Activated T-cell treated with anti-CD3 and anti-CD28 coated beads for 48 hours (primary cell): ENCODE results near the gene SLC29A4.
A peak's percentile ranks its signal among the peaks of the same experiment; 100 is the strongest.
"Not testable (repeated sequence)": the region's sequence is repeated elsewhere in the genome, so short reads cannot be mapped to it uniquely, and the experiment has no call there.

Source experiments
- DNase-seq: peaks from one replicate; pipeline ENCODE4 v3.0.0-alpha.2; 2020; ENCODE audit warnings: low read depth

Gene SLC29A4

DNA sequence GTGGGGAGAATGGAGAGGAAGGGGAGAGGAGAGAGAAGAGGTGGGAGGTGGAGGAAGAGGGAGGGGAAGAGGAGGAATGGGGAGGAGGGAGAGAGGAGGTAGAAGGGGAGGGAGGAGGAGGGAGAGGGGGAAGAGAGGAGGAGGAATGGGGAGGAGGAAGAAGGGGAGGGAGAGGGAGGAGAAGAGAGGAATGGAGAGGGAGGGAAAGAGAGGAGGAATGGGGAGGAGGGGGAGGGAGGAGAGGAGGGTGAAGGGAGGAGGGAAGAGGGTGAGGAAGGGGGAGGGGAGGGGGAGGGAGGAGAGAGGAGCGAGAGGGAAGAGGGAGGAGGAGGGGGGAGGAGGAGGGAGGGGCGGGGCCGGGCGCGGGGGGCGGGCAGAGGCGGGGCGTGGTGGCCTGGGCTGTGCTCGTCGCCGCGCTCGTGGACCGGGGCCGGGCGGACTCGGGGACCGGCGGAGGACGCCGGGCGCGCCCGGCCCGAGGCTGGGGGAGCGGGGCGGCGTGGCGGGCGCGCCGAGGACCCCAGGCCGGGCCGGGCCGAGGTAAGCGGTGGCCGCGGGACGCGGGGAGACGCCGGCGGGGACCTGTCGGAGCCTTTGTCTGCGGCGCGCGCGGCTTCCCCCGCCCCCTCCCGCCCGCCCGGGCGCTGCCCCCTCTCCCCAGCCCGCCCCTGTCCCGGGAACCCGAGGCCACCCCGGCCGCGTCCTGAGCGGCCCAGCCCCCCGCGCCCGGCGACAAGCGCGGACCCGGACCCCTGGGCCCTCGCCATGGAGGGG is at the start of gene SLC29A4:
TSS of gene SLC29A4 (plus strand) at position 401 of the 774 bp plus-strand sequence. CDS start 4,874 bp downstream, outside the sequence.
- DNase-seq, result peak; percentile 18

- DNase-seq, result no peak
Measured at GRCh38 chr7:5234852-5235831, 47.6 kb upstream of the SLC29A4 start.

DNA sequence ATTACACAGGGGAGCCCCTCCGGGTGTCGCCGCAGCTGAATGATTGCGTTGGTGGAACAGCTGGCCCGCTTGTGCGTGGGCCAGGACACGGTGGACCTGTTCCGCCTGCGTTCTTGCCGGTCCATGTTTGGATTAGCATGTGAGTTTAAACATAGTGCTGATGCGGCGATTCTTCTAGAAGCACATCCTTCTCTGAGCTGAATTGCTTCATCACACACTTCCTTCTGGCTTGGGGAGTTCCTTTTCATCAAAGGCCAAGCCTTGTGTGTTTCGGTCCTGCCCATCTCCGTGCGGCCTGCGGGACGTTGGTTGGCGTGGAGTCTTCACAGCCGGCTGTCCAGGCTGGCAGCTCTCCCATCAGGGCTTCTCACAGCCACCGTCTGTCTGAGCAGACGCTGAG is 45.5 kb upstream of the SLC29A4 start:
- no peak for DNase-seq

- DNase-seq, result no peak
Measured at GRCh38 chr7:5238500-5238899, 44.2 kb upstream of the SLC29A4 start.

DNA sequence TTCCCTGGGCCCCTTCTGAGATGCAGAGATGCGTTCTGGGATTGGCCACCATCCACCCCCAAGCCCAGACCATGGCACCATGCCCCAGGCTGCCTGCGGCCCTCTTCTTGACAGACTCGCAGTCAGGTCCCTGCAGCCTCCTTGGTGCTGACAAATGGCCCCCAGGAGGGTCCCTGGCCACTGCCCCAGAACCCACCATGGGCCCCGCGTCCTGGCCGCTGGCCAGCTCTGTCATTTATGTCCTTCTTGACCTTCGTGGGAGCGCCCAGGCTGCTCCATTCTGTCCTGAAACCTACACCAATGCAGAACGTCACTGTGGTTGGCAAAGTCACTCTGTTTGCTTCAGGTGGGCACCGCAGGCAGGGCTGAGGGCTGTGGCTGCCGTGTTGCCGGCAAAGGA is 39.5 kb upstream of the SLC29A4 start:
- DNase-seq, result no peak

DNA sequence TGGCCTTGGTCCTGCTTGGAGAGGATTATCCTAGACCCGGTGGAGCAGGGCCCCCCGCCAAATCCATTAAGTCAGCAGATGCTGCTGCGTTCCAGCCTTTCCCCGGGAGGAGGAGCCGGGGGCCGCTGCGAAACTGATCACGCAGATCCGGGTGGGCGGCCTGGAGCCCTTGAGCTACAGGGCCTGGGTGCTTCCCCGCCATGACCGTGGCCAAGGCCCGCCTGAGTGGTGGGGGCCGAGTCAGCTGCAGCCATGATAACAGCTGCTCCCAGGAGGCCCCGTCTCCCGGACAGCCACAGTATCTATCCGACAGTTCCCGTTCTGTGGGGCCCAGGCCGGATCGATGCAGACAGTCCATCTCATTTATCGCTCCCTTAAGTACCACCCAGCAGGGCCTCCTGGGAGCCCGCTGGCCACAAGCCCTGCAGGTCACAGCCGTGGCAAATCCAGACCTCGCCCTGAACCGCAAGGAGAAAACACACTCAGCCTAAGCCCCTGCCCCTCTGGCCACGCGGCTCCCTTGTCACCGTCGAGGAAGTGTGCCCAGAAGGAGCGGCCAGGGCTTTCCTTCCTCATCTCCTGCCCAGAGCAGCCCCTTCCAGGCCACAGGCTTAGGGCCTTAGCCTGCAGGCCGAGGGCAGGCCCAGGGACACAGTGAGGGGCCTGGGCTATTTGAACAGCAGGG is 34.4 kb upstream of the SLC29A4 start:
- no peak for DNase-seq

GRCh38 chr7:5250787-5251186 is 32.0 kb upstream of the SLC29A4 start:
- DNase-seq, result not testable (repeated sequence)

- not testable (repeated sequence) for DNase-seq
Measured at GRCh38 chr7:5253529-5253928, 29.2 kb upstream of the SLC29A4 start.

DNA sequence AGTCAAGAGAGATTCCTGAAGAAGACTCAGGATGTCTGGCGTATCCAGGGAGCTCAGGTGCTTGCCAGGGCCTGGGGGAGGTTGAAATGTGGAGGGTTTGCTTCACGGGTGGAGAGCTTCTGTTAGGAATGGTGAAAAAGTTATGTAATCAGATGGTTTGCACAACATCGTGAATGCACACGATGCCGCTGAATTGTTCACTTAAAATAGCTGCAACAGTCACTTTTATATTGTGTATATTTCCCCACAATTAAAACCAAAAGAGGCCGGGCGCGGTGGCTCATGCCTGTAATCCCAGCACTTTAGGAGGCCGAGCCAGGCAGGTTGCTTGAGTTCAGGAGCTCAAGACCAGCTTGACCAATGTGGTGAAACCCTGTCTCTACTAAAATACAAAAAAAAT is 28.4 kb upstream of the SLC29A4 start:
- not testable (repeated sequence) for DNase-seq

- no peak for DNase-seq
Measured at GRCh38 chr7:5255832-5256231, 26.9 kb upstream of the SLC29A4 start.

DNA sequence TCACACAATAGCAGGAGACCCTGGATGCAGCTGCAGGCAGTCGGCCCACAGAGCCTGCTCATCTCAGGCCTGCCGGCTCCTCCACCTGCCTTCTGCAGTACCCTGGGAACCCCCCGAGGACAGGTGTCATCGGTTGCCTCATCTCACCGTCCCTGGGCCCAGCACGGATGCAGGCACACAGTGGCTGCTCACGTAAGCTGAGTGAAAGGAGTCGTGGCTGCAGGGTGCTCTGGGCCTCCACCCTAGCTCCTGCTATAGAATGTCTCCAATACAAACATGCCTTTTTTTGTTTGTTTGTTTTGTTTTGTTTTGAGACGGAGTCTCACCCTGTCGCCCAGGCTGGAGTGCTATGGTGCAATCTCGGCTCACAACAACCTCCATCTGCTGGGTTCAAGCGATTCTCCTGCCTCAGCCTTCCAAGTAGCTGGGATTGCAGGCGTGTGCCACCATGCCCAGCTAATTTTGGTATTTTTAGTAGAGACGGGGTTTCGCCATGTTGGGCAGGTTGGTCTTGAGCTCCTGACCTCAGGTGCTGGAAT is 22.1 kb upstream of the SLC29A4 start:
- not testable (repeated sequence) for DNase-seq

GRCh38 chr7:5263066-5263465 is 19.7 kb upstream of the SLC29A4 start:
- not testable (repeated sequence) for DNase-seq

DNA sequence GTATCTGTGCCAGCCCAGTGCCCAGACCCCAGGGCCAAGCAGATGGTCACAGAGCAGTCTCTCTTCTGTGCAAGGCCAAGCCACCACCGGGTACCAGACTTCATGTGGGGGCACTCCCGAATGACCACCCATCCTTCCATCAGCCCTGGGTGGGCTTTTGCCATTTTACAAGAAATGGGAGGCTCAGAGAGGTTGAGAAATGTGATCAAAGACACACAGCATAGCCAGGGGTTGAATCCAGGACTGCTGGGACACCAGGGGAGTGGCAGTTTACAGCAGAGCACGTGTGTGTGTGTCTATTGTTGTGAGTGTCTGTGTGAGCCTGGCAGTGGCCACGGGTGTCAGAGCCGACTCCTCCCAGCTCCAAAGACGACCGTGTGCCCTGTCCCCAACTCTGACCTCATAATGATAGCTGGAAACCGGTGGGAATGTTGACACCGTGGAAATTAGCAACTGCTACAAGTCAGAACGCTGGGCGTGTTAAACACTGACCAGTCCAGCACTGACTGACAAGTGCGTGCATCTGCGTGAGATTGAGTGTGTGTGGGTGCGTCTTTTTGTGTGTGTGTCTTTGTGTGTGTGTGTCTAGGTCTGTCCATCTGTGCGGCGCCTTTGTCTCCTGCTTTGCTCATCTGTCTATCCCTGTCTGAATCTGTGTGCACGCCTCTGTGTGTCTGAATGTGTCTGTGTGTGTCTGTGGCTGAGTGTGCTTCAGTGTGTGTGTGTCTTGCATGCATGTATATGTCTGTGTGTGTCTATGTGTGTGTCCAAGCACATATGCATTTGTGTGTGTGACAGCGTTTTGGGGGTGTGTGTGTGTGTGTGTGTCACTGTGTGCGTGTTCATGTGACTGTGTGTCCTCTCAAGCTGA is 17.2 kb upstream of the SLC29A4 start:
- no peak for DNase-seq

- DNase-seq, result no peak
Measured at GRCh38 chr7:5266191-5267028, 16.3 kb upstream of the SLC29A4 start.

DNA sequence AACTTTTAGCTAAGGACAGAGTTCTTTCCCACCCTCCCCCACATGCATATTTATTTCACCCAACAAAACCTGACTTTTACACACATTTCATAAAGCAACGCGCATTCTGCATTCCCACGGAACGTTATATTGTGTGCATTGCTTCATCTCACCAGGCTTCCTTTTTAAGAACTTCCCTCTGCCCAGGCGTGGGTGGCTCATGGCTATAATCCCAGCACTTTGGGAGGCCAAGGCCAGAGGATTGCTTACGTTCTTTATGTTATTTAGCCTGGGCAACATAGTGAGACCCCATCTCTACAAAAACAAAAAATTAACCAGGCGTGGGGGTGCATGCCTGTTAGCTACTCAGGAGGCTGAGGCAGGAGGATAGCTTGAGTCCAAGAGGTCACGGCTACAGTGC is 14.9 kb upstream of the SLC29A4 start:
- DNase-seq, result not testable (repeated sequence)

DNA sequence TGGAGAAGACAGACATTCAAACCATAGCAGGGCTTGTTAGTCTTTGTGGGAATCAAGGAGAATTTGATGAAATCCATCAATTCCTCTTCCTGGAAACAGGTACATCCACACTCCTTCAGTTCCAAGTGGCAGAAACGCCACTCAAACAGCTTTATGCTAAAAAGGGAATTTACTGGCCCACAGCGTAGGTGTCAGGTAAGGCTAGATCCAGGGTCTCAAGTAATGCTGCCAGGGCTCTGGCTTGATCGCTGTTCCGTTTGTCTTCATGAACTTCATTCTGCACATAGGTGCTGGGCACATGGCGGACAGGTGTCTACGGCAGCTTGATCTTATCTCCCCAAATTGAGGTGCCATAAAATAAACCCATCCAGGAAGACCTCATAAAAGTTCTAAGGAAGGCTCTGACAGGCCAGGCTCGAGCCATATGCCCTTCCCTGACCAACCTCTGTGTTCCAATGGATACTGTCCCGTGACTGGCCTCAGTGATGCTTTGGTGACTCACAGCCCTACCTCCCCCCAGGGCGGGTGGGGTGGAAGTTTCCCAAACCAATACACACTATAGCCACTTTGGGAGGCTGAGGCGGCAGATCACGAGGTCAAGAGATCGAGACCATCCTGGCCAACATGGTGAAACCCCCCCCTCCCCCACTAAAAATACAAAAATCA is 12.6 kb upstream of the SLC29A4 start:
- not testable (repeated sequence) for DNase-seq

DNA sequence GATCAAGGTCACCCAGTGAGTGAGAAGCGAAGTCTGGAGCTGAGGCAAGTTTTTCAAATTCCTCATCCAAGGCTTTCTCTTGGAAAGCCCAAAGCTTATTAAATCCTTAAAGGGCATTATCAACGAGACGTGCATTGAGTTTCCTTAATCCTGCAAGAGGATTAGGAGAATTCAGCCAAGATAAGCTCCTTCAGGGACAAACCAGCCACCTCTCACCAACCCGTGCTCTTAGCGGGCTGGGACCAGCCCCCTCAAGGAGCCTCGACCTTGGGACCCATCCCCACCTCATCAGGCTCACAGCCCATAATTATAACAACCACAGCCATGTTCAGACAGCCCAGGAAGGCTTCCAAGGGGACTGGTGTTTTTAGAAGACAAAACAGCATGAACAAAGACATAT is 12.0 kb upstream of the SLC29A4 start:
- DNase-seq, result no peak

- not testable (repeated sequence) for DNase-seq
Measured at GRCh38 chr7:5273831-5274405, 8.8 kb upstream of the SLC29A4 start.

- DNase-seq, result no peak
Measured at GRCh38 chr7:5274441-5274840, 8.3 kb upstream of the SLC29A4 start.
